Fibroblast of lung (primary cell): ENCODE measurements around the gene CAPN3.

Experiments used
- CTCF ChIP-seq, 2 donors: IDR thresholded peaks in 1 of 2; conservative IDR thresholded peaks in 1 of 2; 1 replicate in 1 of 2; 2 replicates in 1 of 2; pipeline ENCODE4 v1.5.1; 2011 to 2012; ENCODE audit warnings: low read length in 2 of 2, control low read depth in 1 of 2, inconsistent platforms in 1 of 2, low read depth in 1 of 2, mild to moderate bottlenecking in 1 of 2
- EZH2 ChIP-seq: IDR thresholded peaks from 2 replicates; pipeline ENCODE4 v1.5.1; 2012; ENCODE audit warnings: low read length, control low read depth, mild to moderate bottlenecking; ENCODE audit errors: missing control alignments

- TF ChIP-seq CTCF (conservative IDR thresholded peaks at IDR 0.05 in 1 of 2, IDR thresholded peaks at IDR 0.05 in 1 of 2; ENCODE audit: low read depth in 1 of 2, low read length in 2 of 2): no peak
- TF ChIP-seq EZH2: no peak
Observed at GRCh38 chr15:42384597-42384996, 25.3 kb downstream of the CAPN3 start.
